HT1080 (cell line): ENCODE measurements around the gene MCU. TPM values are rescaled to one million over a fixed set of nuclear protein-coding genes. Genes with fewer than 3 reads are reported as not detected.
"Not testable (repeated sequence)": the region's sequence is repeated elsewhere in the genome, so short reads cannot be mapped to it uniquely, and the experiment has no call there.

ENCODE experiments used
- DNase-seq: peaks from one replicate; pipeline ENCODE4 v3.0.0-alpha.2; 2015; ENCODE audit warnings: low read depth
- polyA plus RNA-seq, 2 experiments: library from polyadenylated mRNA; depleted of rRNA; stranded (reverse); fragments of >200 nt; gene quantifications; 2 replicates each; pipeline ENCODE4 v1.2.3, GENCODE V29; 2015
- total RNA-seq: library from RNA; depleted of rRNA; stranded (reverse); fragments of >200 nt; shearing (Covaris generic); gene quantifications from 2 replicates; pipeline ENCODE4 v1.2.3, GENCODE V29; 2014; rRNA removed

The MCU gene, protein sequence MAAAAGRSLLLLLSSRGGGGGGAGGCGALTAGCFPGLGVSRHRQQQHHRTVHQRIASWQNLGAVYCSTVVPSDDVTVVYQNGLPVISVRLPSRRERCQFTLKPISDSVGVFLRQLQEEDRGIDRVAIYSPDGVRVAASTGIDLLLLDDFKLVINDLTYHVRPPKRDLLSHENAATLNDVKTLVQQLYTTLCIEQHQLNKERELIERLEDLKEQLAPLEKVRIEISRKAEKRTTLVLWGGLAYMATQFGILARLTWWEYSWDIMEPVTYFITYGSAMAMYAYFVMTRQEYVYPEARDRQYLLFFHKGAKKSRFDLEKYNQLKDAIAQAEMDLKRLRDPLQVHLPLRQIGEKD
- total RNA-seq = 23.8 and 26.7 TPM in 2 replicates
- 30.4 and 36.5 TPM in 2 replicates for polyA plus RNA-seq (2015; cell fraction: cytosol; rRNA removed)
- 35.9 and 36.4 TPM in 2 replicates for polyA plus RNA-seq (2015; cell fraction: nucleus; rRNA removed)

DNA sequence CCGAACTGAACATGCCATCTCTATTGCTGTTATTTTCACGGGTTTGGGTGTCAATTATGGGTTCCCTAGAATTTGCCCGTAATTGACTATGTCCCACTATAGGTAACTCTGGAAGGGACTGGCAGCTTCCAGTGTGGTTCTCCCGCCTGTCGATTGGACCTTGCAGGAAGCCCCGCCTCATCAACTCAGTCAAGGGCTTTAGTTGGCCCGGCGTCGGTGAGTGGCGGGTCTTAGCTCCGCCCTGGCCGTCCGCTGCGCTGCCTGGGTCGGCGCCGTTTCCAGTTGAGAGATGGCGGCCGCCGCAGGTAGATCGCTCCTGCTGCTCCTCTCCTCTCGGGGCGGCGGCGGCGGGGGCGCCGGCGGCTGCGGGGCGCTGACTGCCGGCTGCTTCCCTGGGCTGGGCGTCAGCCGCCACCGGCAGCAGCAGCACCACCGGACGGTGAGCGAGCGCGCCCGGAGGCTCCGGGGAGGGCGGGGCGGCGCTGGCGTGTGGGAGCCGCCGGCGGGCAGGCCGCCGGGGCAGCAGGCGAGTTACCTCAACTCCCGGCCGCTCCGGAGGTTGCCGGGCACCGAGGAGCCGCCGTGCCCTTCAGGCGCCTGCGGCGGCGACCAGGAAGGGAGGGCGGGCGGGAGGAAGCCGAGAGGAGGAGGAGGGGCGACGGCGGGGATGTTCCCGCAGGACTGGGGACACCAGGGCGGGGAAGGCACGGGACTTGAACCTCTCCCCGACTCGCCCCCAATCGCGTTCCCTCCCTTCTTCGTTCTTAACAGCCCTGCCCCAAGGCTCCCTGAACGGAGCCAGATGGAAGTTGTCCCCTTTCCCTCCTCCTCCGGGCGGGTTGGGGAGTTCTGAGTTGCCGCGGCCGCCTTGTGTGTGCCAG is at the start of gene MCU:
TSS of gene MCU (plus strand) at position 281 of the 881 bp plus-strand sequence. CDS start at position 290, 9 bp downstream.
- DNase-seq = peak; percentile 91

GRCh38 chr10:72642318-72642717 is 49.6 kb upstream of the MCU start:
- no peak for DNase-seq

GRCh38 chr10:72645263-72645858 is 46.6 kb upstream of the MCU start:
- DNase-seq = no peak

- DNase-seq = not testable (repeated sequence)
These were observed 45.0 kb upstream of the MCU start for GRCh38 chr10:72646971-72647370.

GRCh38 chr10:72648301-72648700 is 43.6 kb upstream of the MCU start:
- DNase-seq = no peak

- no peak for DNase-seq
These were observed 42.7 kb upstream of the MCU start for GRCh38 chr10:72649291-72649690.

DNA sequence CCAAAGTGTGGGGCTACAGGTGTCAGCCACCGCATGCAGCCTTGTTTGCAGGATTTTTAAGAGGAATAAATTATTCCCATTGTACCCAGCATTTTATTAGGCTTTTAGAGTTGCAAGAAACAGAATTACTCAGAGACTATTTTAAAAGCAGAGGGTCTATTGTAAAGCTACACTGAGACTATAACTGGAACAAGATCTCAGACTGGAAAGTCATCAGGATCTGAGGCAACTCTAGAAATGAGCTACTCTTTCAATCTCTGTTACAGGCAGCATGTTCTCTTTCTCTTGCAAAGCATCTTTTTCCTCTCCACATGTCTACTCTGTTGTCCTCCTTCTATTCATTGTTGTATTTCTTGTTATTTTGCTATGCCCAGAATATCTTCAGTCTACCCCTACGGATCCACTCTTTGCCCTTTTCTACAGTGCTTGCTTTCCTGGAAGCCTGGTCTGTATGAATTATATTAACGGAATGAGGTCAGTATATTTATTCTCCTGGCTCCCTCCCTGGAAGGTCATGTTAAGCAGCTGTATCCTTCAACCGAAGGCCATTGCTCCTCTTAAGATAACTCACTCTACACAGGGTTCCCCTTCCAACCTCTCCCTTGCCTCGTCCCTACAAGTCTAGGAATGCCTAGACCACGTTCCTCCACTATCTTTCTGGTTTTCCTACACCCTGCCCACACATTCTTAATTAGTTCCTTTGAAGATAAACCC is 38.4 kb upstream of the MCU start:
- no peak for DNase-seq

DNA sequence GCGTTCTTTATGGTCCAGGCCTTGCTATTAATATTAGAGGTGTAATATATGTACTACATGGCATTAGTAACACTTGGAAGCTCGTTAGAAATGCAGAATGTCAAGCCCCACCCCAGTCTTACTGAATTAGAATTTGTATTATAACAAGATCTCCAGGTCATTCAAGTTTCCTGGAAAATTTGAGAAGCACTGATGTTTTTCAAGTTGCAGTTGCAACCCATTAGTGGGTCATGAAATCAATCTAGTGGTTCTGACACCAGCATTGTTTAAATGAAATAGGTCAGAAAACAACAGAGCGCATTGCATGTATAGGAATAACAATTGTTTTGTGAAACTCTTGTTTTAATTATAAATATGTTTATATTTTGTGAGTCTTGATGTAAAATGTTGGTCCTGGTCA is 37.2 kb upstream of the MCU start:
- DNase-seq = no peak

DNA sequence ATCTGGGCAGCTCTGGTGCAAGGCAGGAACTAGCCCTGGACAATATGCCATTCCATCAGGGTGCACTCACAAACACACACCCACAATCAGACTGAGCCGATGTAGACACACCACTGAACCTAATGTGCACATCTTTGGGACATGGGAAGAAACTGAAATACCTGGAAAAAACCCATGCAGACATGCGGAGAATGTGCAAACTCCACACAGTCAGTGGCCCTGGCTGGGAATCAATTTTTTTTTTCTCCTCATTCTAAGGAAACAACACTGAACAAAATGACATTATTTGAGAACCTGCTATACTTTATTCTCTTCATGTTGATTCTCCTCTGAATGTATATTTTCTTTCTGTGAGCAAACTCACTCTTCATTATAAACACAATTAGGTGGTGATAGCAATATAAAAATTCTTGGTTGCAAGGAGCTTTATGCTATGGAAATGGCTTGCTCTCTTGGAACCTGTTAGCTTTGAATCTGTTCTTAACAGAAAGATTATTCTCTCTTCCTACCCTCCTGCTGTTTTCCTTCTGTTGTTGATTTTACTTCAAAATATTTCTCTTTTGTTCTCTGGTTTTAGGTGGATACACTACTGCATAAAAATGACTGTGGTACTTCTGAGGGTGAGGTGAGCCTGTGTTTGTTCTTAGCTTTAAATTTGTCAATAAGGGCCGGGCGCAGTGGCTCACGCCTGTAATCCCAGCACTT is 33.1 kb upstream of the MCU start:
- DNase-seq = no peak

- peak; percentile 31 for DNase-seq
These were observed 32.2 kb upstream of the MCU start for GRCh38 chr10:72659694-72660093.

DNA sequence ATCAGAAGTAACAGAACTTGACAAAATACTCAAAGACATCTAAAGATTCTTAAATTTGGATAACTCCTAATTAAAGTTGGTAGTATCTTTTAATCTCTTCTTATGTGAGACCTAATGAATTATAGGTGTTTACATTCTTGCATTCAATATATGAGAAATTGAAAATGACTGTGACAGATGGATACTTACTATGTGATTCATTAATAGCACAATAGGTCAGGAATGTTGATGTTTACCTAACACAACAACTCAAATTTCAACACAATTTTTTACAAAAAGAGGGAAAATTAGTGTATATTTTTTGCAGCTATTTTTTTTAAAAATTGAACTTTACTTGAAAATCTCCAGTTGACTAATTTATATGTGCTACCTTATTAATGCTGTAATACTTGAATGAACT is 31.7 kb upstream of the MCU start:
- no peak for DNase-seq

GRCh38 chr10:72661431-72661830 is 30.5 kb upstream of the MCU start:
- DNase-seq = no peak

DNA sequence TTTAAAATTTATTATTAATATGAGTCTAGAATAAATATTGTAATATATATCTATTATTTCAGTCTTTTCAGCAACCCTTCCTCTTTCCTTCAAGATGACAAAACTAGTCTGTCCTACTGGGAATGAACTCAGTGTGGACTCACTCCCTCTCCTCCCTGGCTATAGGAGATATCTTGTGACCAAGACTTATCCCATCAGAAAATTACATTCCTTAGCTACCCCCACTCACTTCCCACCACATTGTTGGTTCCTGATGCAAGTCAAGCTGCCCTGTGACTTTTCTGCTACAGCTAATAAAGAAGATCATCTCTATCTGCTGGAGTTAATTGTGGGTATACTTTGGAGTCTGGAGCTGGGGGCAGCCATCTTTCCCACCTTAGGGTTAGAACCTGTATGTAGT is 28.0 kb upstream of the MCU start:
- no peak for DNase-seq

- DNase-seq = peak; percentile 11
These were observed 26.0 kb upstream of the MCU start for GRCh38 chr10:72665925-72666324.

DNA sequence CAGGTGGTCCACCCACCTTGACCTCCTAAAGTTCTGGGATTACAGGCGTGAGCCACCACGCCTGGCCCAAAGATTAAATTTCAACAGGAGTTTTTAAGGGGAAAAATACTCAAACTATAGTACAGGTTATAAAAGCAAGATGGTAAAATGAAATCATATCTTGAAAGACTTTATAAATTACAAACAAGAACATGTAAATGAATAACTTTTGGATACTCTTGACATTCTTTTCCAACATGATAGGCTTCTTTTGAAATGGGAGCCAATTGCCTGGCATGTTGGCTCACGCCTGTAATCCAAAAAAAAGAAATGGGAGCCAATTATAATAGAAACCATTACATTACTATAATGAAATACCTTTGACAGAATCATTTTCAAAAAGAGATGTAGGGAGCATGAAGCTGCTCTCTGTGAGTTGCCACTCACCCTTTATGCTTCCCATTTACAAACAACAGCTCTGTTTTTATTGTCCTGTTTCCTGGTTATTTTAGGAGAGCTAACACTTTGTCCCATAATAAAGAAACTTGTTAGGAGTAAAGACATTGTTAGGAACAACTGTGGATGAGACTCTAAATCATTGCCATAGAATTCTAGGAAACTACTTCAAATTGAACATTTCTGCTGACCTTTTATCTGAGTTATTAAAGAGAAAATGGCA is 24.6 kb upstream of the MCU start:
- no peak for DNase-seq

GRCh38 chr10:72673280-72673679 is 18.7 kb upstream of the MCU start:
- DNase-seq = no peak

DNA sequence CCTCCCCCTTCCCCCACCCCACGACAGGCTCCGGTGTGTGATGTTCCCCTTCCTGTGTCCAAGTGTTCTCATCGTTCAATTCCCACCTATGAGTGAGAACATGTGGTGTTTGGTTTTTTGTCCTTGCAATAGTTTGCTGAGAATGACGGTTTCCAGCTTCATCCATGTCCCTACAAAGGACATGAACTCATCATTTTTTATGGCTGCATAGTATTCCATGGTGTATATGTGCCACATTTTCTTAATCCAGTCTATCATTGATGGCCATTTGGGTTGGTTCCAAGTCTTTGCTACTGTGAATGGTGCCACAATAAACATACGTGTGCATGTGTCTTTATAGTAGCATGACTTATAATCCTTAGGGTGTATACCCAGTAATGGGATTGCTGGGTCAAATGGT is 17.8 kb upstream of the MCU start:
- not testable (repeated sequence) for DNase-seq

GRCh38 chr10:72679838-72680241 is 12.1 kb upstream of the MCU start:
- DNase-seq = no peak

- peak; percentile 68 for DNase-seq
These were observed 9.3 kb upstream of the MCU start for GRCh38 chr10:72682638-72683037.
